ENCODE data around the gene SCCPDH. TPM values are rescaled to one million over a fixed set of nuclear protein-coding genes. Genes with fewer than 3 reads are reported as not detected.

The SCCPDH gene
- total and polyA plus RNA-seq, 2 experiments from 2014 or later: 44.2 to 44.8 TPM

- no peak for TF ChIP-seq EZH2phosphoT487 (IDR thresholded peaks at IDR 0.05; ENCODE audit: low read depth, severe bottlenecking, unreplicated experiment)
- TF ChIP-seq CTCF (IDR thresholded peaks at IDR 0.05; ENCODE audit: poor library complexity): no peak
- Histone ChIP-seq H3K9me2 (replicated peaks; ENCODE audit: insufficient read depth) (no peaks in the 10 kb centered on the region), H3K27ac (no peak overlapping the region), H3K79me2 (no peaks in the 10 kb centered on the region), H3K4me2 (no peak overlapping the region), H4K20me1 (ENCODE audit: insufficient read depth, poor library complexity, severe bottlenecking) (no peaks in the 10 kb centered on the region), H3K9me3 (ENCODE audit: low read depth) (no peaks in the 10 kb centered on the region), H3K4me1 (ENCODE audit: insufficient read depth) (no peaks in the 10 kb centered on the region), H2AFZ (no peak overlapping the region), H3K4me3 (no peak overlapping the region), H3K27me3 (no peaks in the 10 kb centered on the region), H3K36me3 (replicated peaks; ENCODE audit: insufficient read depth, low read depth) (no peaks in the 10 kb centered on the region)
- WGBS (ENCODE audit: low lambda C conversion rate, missing lambda C conversion rate): 42% methylated on average over 11 of the region's 18 CpGs
- DNase-seq (ENCODE audit: low spot score): no peak
These were observed 70.0 kb downstream of the SCCPDH start for GRCh38 chr1:246794048-246794827.

- Histone ChIP-seq H2AFZ (no peak overlapping the region), H3K4me1 (ENCODE audit: insufficient read depth) (no peaks in the 10 kb centered on the region), H3K79me2 (no peaks in the 10 kb centered on the region), H3K27ac (no peak overlapping the region), H3K4me3 (no peak overlapping the region), H3K9me3 (ENCODE audit: low read depth) (no peaks in the 10 kb centered on the region), H3K4me2 (no peak overlapping the region), H4K20me1 (ENCODE audit: insufficient read depth, poor library complexity, severe bottlenecking) (no peaks in the 10 kb centered on the region), H3K9me2 (replicated peaks; ENCODE audit: insufficient read depth) (no peaks in the 10 kb centered on the region), H3K36me3 (replicated peaks; ENCODE audit: insufficient read depth, low read depth) (no peaks in the 10 kb centered on the region), H3K27me3 (no peaks in the 10 kb centered on the region)
- DNase-seq (ENCODE audit: low spot score): no peak
- TF ChIP-seq EZH2phosphoT487 (IDR thresholded peaks at IDR 0.05; ENCODE audit: low read depth, severe bottlenecking, unreplicated experiment): no peak
- no peak for TF ChIP-seq CTCF (IDR thresholded peaks at IDR 0.05; ENCODE audit: poor library complexity)
- TF ChIP-seq EZH2 (IDR thresholded peaks at IDR 0.05; ENCODE audit: borderline replicate concordance): no peak
- 78% methylated on average over 27 of the region's 27 CpGs for WGBS (ENCODE audit: low lambda C conversion rate, missing lambda C conversion rate)
These were observed 70.8 kb downstream of the SCCPDH start for GRCh38 chr1:246794828-246795671.

GRCh38 chr1:246795906-246796694 is 71.9 kb downstream of the SCCPDH start:
- H3K4me3 ChIP-seq: no peak overlapping the region
- H3K36me3 ChIP-seq (replicated peaks; ENCODE audit: insufficient read depth, low read depth): no peaks in the 10 kb centered on the region
- H3K27ac ChIP-seq: no peak overlapping the region
- no peak for DNase-seq (ENCODE audit: low spot score)
- 95% methylated on average over 30 of the region's 30 CpGs for WGBS (ENCODE audit: low lambda C conversion rate, missing lambda C conversion rate)
- H3K9me3 ChIP-seq (ENCODE audit: low read depth): no peaks in the 10 kb centered on the region
- H3K4me2 ChIP-seq: no peak overlapping the region
- no peaks in the 10 kb centered on the region for H4K20me1 ChIP-seq (ENCODE audit: insufficient read depth, poor library complexity, severe bottlenecking)
- H3K79me2 ChIP-seq: no peaks in the 10 kb centered on the region
- no peaks in the 10 kb centered on the region for H3K27me3 ChIP-seq
- no peaks in the 10 kb centered on the region for H3K9me2 ChIP-seq (replicated peaks; ENCODE audit: insufficient read depth)
- TF ChIP-seq EZH2phosphoT487 (IDR thresholded peaks at IDR 0.05; ENCODE audit: low read depth, severe bottlenecking, unreplicated experiment) (no peak), CTCF (IDR thresholded peaks at IDR 0.05; ENCODE audit: poor library complexity) (no peak), EZH2 (IDR thresholded peaks at IDR 0.05; ENCODE audit: borderline replicate concordance) (no peak)
- H3K4me1 ChIP-seq (ENCODE audit: insufficient read depth): peaks cover 6% of the 10 kb centered on the region
- no peak overlapping the region for H2AFZ ChIP-seq

All from hepatocyte (in vitro differentiated cells).